Activated CD8-positive, alpha-beta T cell treated with anti-CD3 and anti-CD28 coated beads for 36 hours (primary cell): ENCODE results near the gene PSD2. TPM values are rescaled to one million over a fixed set of nuclear protein-coding genes. Genes with fewer than 3 reads are reported as not detected.
A peak's percentile ranks its signal among the peaks of the same experiment; 100 is the strongest.

ENCODE experiments used
- ATAC-seq: fragments of 200-7000 bp; cut with Tn5 transposase; one replicate; pipeline ENCODE4 v1.10.0; 2021; ENCODE audit warnings: mild to moderate bottlenecking, moderate library complexity
- CTCF ChIA-PET: fragments of 350-600 bp; sonication (Branson Sonifier 250); formaldehyde crosslinking; loops from one replicate; lab custom pipeline; 2021; ENCODE audit warnings: antibody characterized with exemption; lab: Charles Lee
- POLR2A ChIA-PET: fragments of 350-600 bp; sonication (Branson Sonifier 250); formaldehyde crosslinking; loops from one replicate; lab custom pipeline; 2021; ENCODE audit warnings: antibody characterized with exemption; lab: Charles Lee
- DNase-seq: peaks from one replicate; pipeline ENCODE4 v3.0.0-alpha.2; 2020
- H3K27ac Mint-ChIP-seq: one replicate; pipeline ENCODE4 v1.8.0; 2021; ENCODE audit warnings: mild to moderate bottlenecking, mixed read lengths
- H3K27me3 Mint-ChIP-seq: one replicate; pipeline ENCODE4 v1.8.0; 2021; ENCODE audit warnings: mixed read lengths
- H3K36me3 Mint-ChIP-seq: one replicate; pipeline ENCODE4 v1.8.0; 2021; ENCODE audit warnings: low read depth, mixed read lengths
- H3K4me1 Mint-ChIP-seq: one replicate; pipeline ENCODE4 v1.8.0; 2021; ENCODE audit warnings: low read depth, mixed read lengths
- H3K4me3 Mint-ChIP-seq: one replicate; pipeline ENCODE4 v1.8.0; 2021; ENCODE audit warnings: mild to moderate bottlenecking, moderate library complexity, mixed read lengths
- H3K9me3 Mint-ChIP-seq: one replicate; pipeline ENCODE4 v1.8.0; 2021; ENCODE audit warnings: mixed read lengths
- intact Hi-C: fragments of 100-400 bp; cut with micrococcal nuclease; formaldehyde crosslinking; loops from one replicate; pipeline ENCODE4 v1.10.0; 2022
- total RNA-seq, 2 experiments: library from RNA; stranded (reverse); gene quantifications; one replicate each; pipeline ENCODE4 v1.2.3, GENCODE V29; 2021
- TF ChIP-seq, protein P1 (sequence below): fragments of 200-600 bp; IDR thresholded peaks from one replicate; pipeline ENCODE4 v1.8.0; 2022; ENCODE audit warnings: antibody characterized with exemption, mild to moderate bottlenecking

Gene PSD2
- total RNA-seq, 2 experiments from 2014 or later = 0.14 TPM; not detected in 1

DNA sequence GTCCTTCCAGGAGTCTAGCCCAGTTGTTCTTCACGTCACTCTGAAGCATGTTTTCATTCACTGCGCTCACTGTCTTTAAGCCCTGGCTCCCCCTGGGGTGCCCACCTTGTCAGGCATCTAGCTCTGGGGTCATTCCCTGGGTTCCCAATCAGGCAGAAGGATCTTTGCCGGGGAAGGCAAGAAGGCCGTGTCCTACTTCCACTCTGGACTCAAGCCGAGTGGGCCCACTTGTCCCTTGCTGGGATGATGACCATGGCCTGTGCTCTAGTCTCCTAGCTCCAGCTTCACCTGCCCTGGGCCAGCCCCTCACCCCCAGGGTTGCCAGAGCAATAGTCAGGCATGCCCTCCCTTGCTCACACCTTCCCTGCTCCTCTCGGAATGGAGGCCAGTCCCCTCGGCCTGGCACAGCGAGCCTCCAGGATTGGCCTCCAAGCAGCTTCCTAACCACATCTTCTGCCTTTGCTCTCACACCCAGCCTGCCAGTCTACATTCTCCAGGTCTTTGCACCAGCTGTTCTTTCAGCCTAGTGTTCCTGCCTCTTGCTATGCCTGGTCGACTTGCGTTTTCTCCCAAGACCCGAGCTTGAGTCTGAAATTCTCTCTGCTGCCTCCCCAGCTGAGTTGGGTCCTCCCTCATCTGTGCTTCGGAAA lies 32.2 kb upstream of the PSD2 start:
- H3K4me1 Mint-ChIP-seq = peaks cover 15% of the 10 kb centered on the region
- no peak overlapping the region for H3K27ac Mint-ChIP-seq
- no peaks in the 10 kb centered on the region for H3K36me3 Mint-ChIP-seq
- TF ChIP-seq, protein P1, sequence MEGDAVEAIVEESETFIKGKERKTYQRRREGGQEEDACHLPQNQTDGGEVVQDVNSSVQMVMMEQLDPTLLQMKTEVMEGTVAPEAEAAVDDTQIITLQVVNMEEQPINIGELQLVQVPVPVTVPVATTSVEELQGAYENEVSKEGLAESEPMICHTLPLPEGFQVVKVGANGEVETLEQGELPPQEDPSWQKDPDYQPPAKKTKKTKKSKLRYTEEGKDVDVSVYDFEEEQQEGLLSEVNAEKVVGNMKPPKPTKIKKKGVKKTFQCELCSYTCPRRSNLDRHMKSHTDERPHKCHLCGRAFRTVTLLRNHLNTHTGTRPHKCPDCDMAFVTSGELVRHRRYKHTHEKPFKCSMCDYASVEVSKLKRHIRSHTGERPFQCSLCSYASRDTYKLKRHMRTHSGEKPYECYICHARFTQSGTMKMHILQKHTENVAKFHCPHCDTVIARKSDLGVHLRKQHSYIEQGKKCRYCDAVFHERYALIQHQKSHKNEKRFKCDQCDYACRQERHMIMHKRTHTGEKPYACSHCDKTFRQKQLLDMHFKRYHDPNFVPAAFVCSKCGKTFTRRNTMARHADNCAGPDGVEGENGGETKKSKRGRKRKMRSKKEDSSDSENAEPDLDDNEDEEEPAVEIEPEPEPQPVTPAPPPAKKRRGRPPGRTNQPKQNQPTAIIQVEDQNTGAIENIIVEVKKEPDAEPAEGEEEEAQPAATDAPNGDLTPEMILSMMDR = no peak
- intact Hi-C loops = no loop called here
- peaks cover 21% of the 10 kb centered on the region for H3K27me3 Mint-ChIP-seq
- ChIA-PET POLR2A (interaction anchor here (0.7 kb wide), 1 partner anchor 53 kb away, joined by 5 read pairs; no protein-coding TSS in a partner anchor), CTCF (interaction anchor here (0.7 to 8.1 kb wide), 7 partner anchors 12 to 341 kb away, joined by 3 to 211 read pairs (median 14); no protein-coding TSS in a partner anchor)
- no peak overlapping the region for H3K4me3 Mint-ChIP-seq
- ATAC-seq (no peak), DNase-seq (no peak)
- no peaks in the 10 kb centered on the region for H3K9me3 Mint-ChIP-seq

DNA sequence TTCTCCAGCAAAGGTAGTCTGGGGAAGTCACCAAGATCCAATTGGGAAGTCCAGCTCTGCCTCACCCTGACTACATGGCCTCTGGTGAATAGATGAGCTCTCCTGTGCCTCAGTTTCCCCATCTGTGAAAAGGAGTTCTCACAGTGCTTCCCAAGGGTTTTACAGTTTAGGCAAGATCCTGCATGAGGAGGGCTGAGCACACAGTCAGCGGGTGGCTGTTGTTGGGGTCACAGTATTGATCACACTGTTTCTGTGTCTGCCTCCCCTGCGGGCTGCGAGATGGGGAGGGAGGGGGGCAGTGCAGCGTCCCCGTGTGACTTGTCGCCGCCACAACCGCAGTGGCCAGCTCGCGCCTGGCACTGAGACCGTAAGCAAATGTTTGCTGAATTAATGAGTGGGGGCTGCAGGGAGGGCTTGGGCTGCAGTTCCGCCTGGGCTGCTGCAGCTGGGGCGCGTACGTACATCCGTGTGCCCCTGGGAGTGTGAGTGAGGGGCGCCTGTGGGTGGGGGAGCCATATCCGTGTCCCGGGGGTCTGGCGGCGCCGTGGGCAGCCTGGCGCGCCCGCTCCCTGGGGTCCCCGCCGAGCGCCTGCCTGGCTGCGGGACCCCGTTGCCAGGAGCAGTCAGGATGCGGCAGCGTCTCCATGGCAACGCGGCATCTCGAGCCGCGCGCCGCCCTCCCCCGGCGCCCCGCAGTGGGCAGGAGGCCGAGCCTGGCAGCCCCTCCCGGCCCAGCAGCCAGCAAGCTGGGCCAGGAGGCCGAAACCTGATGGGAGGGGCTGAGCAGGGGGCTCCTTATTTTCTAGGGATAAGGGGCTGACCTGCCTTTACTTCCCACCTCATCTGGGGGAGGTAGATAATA lies 31.4 kb upstream of the PSD2 start:
- no peak overlapping the region for H3K27ac Mint-ChIP-seq
- TF ChIP-seq, protein P1 = no peak
- DNase-seq = peak; percentile 51
- intact Hi-C loops = no loop called here
- no peak overlapping the region for H3K4me3 Mint-ChIP-seq
- peaks cover 12% of the 10 kb centered on the region for H3K4me1 Mint-ChIP-seq
- CTCF ChIA-PET = interaction anchor here (0.7 to 8.1 kb wide), 8 partner anchors 12 to 342 kb away, joined by 3 to 211 read pairs (median 10); no protein-coding TSS in a partner anchor
- ATAC-seq = no peak
- peaks cover 21% of the 10 kb centered on the region for H3K27me3 Mint-ChIP-seq
- no peaks in the 10 kb centered on the region for H3K9me3 Mint-ChIP-seq
- no peaks in the 10 kb centered on the region for H3K36me3 Mint-ChIP-seq
- POLR2A ChIA-PET = interaction anchor here (0.7 to 1.2 kb wide), 2 partner anchors 54 to 203 kb away, joined by 3 to 5 read pairs; partner anchors contain the start of gene UBE2D2

DNA sequence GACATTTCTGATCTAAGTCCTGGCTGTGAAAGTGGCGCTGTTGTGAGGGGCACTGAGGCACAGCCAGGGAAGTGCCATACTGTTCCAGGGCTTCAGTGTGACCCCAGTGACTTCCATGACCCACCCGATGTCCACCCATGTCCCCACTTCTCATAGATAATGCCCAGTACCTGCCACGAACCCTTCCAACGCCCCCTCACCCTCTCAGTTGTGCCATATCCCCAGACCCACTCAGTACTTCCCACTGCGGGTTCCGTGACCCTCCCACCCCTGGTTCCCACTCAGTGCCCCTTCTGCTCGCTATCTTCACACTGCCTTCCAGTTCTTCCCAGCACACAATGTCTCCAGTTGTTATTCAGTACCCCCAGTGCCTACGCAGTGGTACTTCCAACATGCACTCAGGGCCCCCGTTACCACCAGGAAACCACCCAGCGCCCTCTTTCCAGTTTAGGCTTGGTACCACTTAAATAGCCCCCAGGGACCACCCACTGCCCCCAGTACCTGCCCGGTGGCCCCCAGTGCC lies 30.7 kb upstream of the PSD2 start:
- intact Hi-C loops = loop anchor here (5.0 kb wide), 1 partner anchor 133 kb away; no protein-coding TSS in a partner anchor
- Mint-ChIP-seq H3K9me3 (no peaks in the 10 kb centered on the region), H3K27me3 (peaks cover 21% of the 10 kb centered on the region), H3K27ac (no peak overlapping the region), H3K4me3 (peak overlapping the region; percentile 56), H3K36me3 (no peaks in the 10 kb centered on the region), H3K4me1 (peaks cover 12% of the 10 kb centered on the region)
- ChIA-PET CTCF (interaction anchor here (0.5 to 8.1 kb wide), 50 partner anchors 8 to 414 kb away, joined by 3 to 211 read pairs (median 5); partner anchors contain the start of gene CXXC5), POLR2A (interaction anchor here (0.6 to 1.5 kb wide), 7 partner anchors 10 to 204 kb away, joined by 3 to 9 read pairs (median 3); partner anchors contain the start of gene UBE2D2)
- DNase-seq (no peak), ATAC-seq (no peak)
- TF ChIP-seq, protein P1 = no peak

DNA sequence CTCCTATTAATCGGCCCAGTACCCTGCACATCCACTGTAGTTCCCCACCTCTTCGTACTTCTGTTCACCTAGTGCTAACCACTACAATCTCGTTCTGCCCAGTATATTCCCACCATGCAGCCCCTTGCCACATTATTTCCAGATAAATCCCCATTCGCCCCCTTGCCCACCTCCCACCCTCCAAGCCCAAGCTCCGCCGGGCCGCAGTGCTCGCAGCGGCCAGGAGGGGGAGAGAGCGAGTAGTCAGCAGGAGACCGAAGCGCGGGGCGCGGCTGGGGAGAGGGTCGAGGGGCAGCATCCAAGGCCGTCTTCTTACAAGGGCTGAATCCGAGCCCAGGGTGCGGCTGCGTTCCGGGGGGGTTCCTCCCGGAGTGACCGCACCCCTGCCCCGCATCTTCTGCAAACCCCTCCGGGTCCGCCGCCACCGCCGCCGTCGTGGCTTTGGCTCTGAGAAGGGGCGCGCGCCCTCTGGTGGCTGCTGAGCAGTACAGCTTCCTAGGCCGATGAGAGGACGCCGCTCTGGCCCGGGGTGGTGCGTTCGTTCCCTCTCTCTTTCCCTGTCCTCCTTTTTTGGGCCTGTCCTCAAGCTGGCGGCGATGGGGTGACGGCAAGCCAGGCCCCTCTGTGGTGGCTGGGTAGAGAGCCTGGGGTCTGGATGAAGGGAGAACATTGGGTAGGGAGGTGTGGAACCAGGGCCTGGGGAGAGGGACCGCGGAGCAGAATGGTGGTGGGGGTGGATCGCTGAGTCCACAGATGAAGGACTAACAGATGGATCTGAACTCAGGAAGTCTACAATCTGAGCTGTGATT lies 30.0 kb upstream of the PSD2 start:
- DNase-seq = peak; percentile 83
- ChIA-PET CTCF (interaction anchor here (0.5 to 8.1 kb wide), 61 partner anchors 9 to 415 kb away, joined by 3 to 211 read pairs (median 4); partner anchors contain the start of genes CXXC5 and PSD2), POLR2A (interaction anchor here (0.6 to 1.5 kb wide), 6 partner anchors 10 to 132 kb away, joined by 3 to 9 read pairs (median 3); no protein-coding TSS in a partner anchor)
- ATAC-seq = peak; percentile 94
- Mint-ChIP-seq H3K4me3 (peak overlapping the region; percentile 56), H3K36me3 (no peaks in the 10 kb centered on the region), H3K27me3 (peaks cover 21% of the 10 kb centered on the region), H3K27ac (peak overlapping the region; percentile 59), H3K9me3 (no peaks in the 10 kb centered on the region), H3K4me1 (peaks cover 12% of the 10 kb centered on the region)
- intact Hi-C loops = loop anchor here (2.0 to 5.0 kb wide), 2 partner anchors 51 to 133 kb away; no protein-coding TSS in a partner anchor
- TF ChIP-seq, protein P1 = peak; percentile 100
